ENCODE measurements around the gene RALGAPA2.
A peak's percentile ranks its signal among the peaks of the same experiment; 100 is the strongest.

RALGAPA2 gene

GRCh38 chr20:20473657-20474056 lies 238.8 kb downstream of the RALGAPA2 start:
- no peak for DNase-seq (ENCODE audit: low read depth in 2 of 2, low spot score in 1 of 2)

GRCh38 chr20:20472684-20473274 lies 239.7 kb downstream of the RALGAPA2 start:
- no peak for DNase-seq (ENCODE audit: low read depth in 2 of 2, low spot score in 1 of 2)

- no peak for DNase-seq (ENCODE audit: low read depth in 2 of 2, low spot score in 1 of 2)
Measured at GRCh38 chr20:20466341-20466879, 246.0 kb downstream of the RALGAPA2 start.

GRCh38 chr20:20465252-20465651 lies 247.2 kb downstream of the RALGAPA2 start:
- no peak for DNase-seq (ENCODE audit: low read depth in 2 of 2, low spot score in 1 of 2)

GRCh38 chr20:20463933-20464374 lies 248.5 kb downstream of the RALGAPA2 start:
- DNase-seq (ENCODE audit: low read depth in 2 of 2, low spot score in 1 of 2): no peak

GRCh38 chr20:20462185-20462584 lies 250.3 kb downstream of the RALGAPA2 start:
- no peak for DNase-seq (ENCODE audit: low read depth in 2 of 2, low spot score in 1 of 2)

- no peak for DNase-seq (ENCODE audit: low read depth in 2 of 2, low spot score in 1 of 2)
Measured at GRCh38 chr20:20461551-20461950, 250.9 kb downstream of the RALGAPA2 start.

GRCh38 chr20:20459726-20460125 lies 252.7 kb downstream of the RALGAPA2 start:
- no peak for DNase-seq (ENCODE audit: low read depth in 2 of 2, low spot score in 1 of 2)

GRCh38 chr20:20457392-20458126 lies 254.9 kb downstream of the RALGAPA2 start:
- no peak for DNase-seq (ENCODE audit: low read depth in 2 of 2, low spot score in 1 of 2)

GRCh38 chr20:20456741-20457140 lies 255.7 kb downstream of the RALGAPA2 start:
- DNase-seq (ENCODE audit: low read depth in 2 of 2, low spot score in 1 of 2): no peak

GRCh38 chr20:20455926-20456325 lies 256.5 kb downstream of the RALGAPA2 start:
- no peak for DNase-seq (ENCODE audit: low read depth in 2 of 2, low spot score in 1 of 2)

- DNase-seq (ENCODE audit: low read depth in 2 of 2, low spot score in 1 of 2): no peak
Measured at GRCh38 chr20:20454850-20455627, 257.4 kb downstream of the RALGAPA2 start.

- DNase-seq (ENCODE audit: low read depth in 2 of 2, low spot score in 1 of 2): no peak
Measured at GRCh38 chr20:20454367-20454766, 258.1 kb downstream of the RALGAPA2 start.

- DNase-seq (ENCODE audit: low read depth in 2 of 2, low spot score in 1 of 2): peak; percentile 4 to 20
Measured at GRCh38 chr20:20452254-20452676, 260.2 kb downstream of the RALGAPA2 start.

- no peak for DNase-seq (ENCODE audit: low read depth in 2 of 2, low spot score in 1 of 2)
Measured at GRCh38 chr20:20450521-20450920, 261.9 kb downstream of the RALGAPA2 start.

- no peak for DNase-seq (ENCODE audit: low read depth in 2 of 2, low spot score in 1 of 2)
Measured at GRCh38 chr20:20448881-20449280, 263.6 kb downstream of the RALGAPA2 start.

- DNase-seq (ENCODE audit: low read depth in 2 of 2, low spot score in 1 of 2): no peak
Measured at GRCh38 chr20:20447196-20447595, 265.2 kb downstream of the RALGAPA2 start.

GRCh38 chr20:20446425-20447015 lies 265.9 kb downstream of the RALGAPA2 start:
- no peak for DNase-seq (ENCODE audit: low read depth in 2 of 2, low spot score in 1 of 2)

- no peak for DNase-seq (ENCODE audit: low read depth in 2 of 2, low spot score in 1 of 2)
Measured at GRCh38 chr20:20446001-20446400, 266.4 kb downstream of the RALGAPA2 start.

GRCh38 chr20:20443504-20443903 lies 268.9 kb downstream of the RALGAPA2 start:
- DNase-seq (ENCODE audit: low read depth in 2 of 2, low spot score in 1 of 2): no peak

GRCh38 chr20:20442466-20442865 lies 270.0 kb downstream of the RALGAPA2 start:
- no peak for DNase-seq (ENCODE audit: low read depth in 2 of 2, low spot score in 1 of 2)
